ENCODE data around the gene DUSP11. TPM values are rescaled to one million over a fixed set of nuclear protein-coding genes. Genes with fewer than 3 reads are reported as not detected.
A peak's percentile ranks its signal among the peaks of the same experiment; 100 is the strongest.
"Not testable (repeated sequence)": the region's sequence is repeated elsewhere in the genome, so short reads cannot be mapped to it uniquely, and the experiment has no call there.

Gene DUSP11
- total RNA-seq, 1 donor from 2014 or later: 32.4 TPM

DNA sequence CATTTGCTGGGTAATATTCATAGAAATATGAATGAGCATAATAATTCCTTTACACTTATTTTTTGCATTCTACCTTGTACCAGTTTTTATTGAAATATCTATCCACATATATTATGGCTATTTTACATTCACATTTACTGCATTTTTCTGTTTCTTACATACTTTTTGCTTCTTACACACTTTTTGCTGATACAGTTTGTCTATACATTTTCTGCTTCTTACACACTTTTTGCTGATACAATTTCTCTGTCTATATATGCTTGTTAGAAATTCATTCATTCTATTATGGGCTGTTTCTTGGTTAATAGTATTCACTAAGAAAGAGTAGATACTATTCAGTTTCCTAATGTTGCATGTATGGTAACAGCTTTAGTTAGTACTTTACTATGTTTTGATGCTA lies 32.0 kb upstream of the DUSP11 start:
- no peak overlapping the region for H3K4me3 Mint-ChIP-seq (ENCODE audit: unreplicated experiment)
- H3K4me1 Mint-ChIP-seq (ENCODE audit: unreplicated experiment): no peaks in the 10 kb centered on the region
- no peak for DNase-seq (ENCODE audit: low spot score)
- no peak overlapping the region for H3K27ac Mint-ChIP-seq (ENCODE audit: unreplicated experiment)
- H3K27me3 Mint-ChIP-seq (ENCODE audit: unreplicated experiment): peaks cover 4% of the 10 kb centered on the region
- TF ChIP-seq, protein P1, sequence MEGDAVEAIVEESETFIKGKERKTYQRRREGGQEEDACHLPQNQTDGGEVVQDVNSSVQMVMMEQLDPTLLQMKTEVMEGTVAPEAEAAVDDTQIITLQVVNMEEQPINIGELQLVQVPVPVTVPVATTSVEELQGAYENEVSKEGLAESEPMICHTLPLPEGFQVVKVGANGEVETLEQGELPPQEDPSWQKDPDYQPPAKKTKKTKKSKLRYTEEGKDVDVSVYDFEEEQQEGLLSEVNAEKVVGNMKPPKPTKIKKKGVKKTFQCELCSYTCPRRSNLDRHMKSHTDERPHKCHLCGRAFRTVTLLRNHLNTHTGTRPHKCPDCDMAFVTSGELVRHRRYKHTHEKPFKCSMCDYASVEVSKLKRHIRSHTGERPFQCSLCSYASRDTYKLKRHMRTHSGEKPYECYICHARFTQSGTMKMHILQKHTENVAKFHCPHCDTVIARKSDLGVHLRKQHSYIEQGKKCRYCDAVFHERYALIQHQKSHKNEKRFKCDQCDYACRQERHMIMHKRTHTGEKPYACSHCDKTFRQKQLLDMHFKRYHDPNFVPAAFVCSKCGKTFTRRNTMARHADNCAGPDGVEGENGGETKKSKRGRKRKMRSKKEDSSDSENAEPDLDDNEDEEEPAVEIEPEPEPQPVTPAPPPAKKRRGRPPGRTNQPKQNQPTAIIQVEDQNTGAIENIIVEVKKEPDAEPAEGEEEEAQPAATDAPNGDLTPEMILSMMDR (IDR thresholded peaks at IDR 0.05; ENCODE audit: unreplicated experiment): no peak
- H3K36me3 Mint-ChIP-seq (ENCODE audit: low read depth, unreplicated experiment): no peaks in the 10 kb centered on the region
- no peaks in the 10 kb centered on the region for H3K9me3 Mint-ChIP-seq (ENCODE audit: unreplicated experiment)

DNA sequence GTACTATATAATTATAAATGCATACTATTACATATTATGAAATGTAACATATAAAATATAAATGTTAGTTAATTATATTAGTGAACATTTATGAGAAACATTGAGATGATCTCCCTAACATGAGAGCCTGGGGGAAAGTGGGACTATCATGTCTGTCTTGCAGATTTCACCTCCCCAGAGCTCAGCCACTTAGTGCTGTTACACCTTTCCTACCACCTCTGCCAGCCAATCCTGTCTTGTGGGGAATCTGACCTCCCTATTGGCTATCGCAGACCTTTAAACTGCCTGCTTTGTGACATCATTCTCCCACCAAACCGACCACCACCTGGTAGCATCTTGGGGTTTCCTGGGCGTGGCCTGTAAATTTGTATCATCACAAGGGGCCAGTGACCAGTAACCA lies 4.0 kb upstream of the DUSP11 start, which contains the start of gene C2orf78:
Gene C2orf78, plus strand, starts transcription at position 301 of the 400 bp plus-strand sequence. CDS start 127 bp downstream, outside the sequence.
- H3K9me3 Mint-ChIP-seq (ENCODE audit: unreplicated experiment); H3K27me3 Mint-ChIP-seq (ENCODE audit: unreplicated experiment); H3K4me1 Mint-ChIP-seq (ENCODE audit: unreplicated experiment); H3K36me3 Mint-ChIP-seq (ENCODE audit: low read depth, unreplicated experiment); H3K27ac Mint-ChIP-seq (ENCODE audit: unreplicated experiment); DNase-seq (ENCODE audit: low spot score); H3K4me3 Mint-ChIP-seq (ENCODE audit: unreplicated experiment): not testable (repeated sequence)

DNA sequence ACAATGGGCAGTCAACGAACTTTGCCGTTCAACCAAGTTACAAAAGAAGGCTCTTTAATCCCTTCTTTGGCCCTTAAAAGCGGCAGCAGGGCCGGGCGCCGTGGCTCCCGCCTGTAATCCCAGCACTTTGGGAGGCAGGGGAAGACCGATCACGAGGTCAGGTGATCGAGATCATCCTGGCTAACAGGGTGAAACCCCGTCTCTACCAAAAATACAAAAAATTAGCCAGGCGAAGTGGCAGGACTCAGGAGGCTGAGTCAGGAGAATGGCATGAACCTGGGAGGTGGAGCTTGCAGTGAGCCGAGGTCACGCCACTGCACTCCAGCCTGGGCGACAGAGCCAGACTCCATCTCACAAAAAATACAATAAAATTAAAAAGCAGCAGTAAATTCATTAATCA lies 3.5 kb upstream of the DUSP11 start:
- H3K27me3 Mint-ChIP-seq (ENCODE audit: unreplicated experiment); H3K36me3 Mint-ChIP-seq (ENCODE audit: low read depth, unreplicated experiment); H3K4me1 Mint-ChIP-seq (ENCODE audit: unreplicated experiment); H3K4me3 Mint-ChIP-seq (ENCODE audit: unreplicated experiment); H3K27ac Mint-ChIP-seq (ENCODE audit: unreplicated experiment); H3K9me3 Mint-ChIP-seq (ENCODE audit: unreplicated experiment); DNase-seq (ENCODE audit: low spot score): not testable (repeated sequence)

DNA sequence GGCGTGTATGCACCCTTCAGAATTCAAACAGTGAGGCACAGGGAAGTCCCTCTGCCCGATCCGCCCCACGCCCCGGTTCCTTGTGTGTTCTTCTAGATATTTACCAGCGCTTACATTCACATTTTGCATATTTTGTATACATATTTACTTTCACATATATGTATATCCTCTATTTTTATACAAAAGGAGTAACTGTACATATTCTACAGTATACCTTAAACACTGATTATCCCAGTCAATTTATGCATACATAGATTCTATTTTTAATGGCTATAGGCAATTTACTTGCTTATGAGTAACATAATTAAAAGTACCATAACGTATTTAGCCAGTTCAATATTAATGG lies 307 bp upstream of the DUSP11 start:
- DNase-seq (ENCODE audit: low spot score): no peak
- TF ChIP-seq, protein P1 (IDR thresholded peaks at IDR 0.05; ENCODE audit: unreplicated experiment): no peak
- H3K36me3 Mint-ChIP-seq (ENCODE audit: low read depth, unreplicated experiment): peaks cover 7% of the 10 kb centered on the region
- H3K9me3 Mint-ChIP-seq (ENCODE audit: unreplicated experiment): no peaks in the 10 kb centered on the region
- peaks cover 4% of the 10 kb centered on the region for H3K4me1 Mint-ChIP-seq (ENCODE audit: unreplicated experiment)
- H3K27me3 Mint-ChIP-seq (ENCODE audit: unreplicated experiment): peaks cover 1% of the 10 kb centered on the region
- peak overlapping the region; percentile 96 for H3K27ac Mint-ChIP-seq (ENCODE audit: unreplicated experiment)
- H3K4me3 Mint-ChIP-seq (ENCODE audit: unreplicated experiment): peak overlapping the region; percentile 99

DNA sequence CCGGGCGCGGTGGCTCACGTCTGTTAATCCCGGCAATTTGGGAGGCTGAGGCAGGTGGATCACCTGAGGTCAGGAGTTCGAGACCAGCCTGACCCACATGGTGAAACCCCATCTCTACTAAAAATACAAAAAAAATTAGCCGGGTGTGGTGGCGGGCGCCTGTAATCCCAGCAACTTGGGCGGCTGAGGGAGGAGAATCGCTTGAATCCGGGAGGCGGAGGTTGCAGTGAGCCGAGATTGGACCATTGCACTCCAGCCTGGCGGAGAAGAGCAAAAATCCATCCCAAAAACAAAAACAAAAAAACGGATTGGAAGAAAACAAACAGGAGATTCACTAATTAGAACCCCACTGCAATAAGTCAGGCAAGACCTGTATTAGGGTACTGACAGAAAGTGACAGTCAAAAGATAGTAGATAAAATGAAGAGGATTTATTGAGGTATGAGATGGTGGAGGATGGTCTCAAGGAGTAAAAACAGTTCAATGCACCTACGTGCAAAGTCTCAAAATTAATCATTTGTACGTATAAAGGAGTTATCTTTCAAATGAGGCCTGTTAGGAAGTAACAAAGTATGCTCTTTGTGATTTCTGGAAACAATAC lies 936 bp downstream of the DUSP11 start:
- H3K27me3 Mint-ChIP-seq (ENCODE audit: unreplicated experiment); DNase-seq (ENCODE audit: low spot score); H3K9me3 Mint-ChIP-seq (ENCODE audit: unreplicated experiment); H3K4me1 Mint-ChIP-seq (ENCODE audit: unreplicated experiment): not testable (repeated sequence)
- H3K4me3 Mint-ChIP-seq (ENCODE audit: unreplicated experiment): peak overlapping the region; percentile 99
- peak overlapping the region; percentile 96 for H3K27ac Mint-ChIP-seq (ENCODE audit: unreplicated experiment)
- peaks cover 15% of the 10 kb centered on the region for H3K36me3 Mint-ChIP-seq (ENCODE audit: low read depth, unreplicated experiment)

DNA sequence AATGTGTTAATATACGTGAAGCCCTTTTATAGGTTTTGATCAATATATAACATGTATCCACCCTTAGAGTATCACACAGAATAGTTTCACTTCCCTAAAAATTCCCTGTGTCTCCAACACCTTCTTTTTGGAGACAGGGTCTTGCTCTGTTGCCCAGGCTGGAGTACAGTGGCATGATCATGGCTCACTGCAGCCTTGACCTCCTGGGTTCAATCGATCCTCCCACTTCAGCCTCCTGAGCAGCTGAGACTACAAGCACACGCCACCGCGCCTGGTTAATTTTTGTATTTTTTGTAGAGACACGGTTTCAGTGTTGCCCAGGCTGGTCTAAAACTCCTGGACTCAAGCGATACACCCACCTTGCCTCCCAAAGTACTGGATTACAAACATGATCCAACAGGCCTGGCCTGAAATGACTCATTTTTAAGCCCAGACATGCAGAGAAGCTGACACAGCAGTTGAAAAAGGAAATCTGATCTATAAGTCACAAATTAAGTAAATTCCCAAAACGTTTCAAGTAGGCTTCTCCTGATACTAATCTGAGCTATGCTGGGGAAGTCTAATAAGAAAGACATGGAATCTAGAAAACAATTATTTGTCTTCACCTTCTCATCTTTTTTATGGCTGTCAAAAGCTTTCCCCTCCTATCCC lies 2.9 kb downstream of the DUSP11 start:
- TF ChIP-seq, protein P1 (IDR thresholded peaks at IDR 0.05; ENCODE audit: unreplicated experiment): no peak
- H3K9me3 Mint-ChIP-seq (ENCODE audit: unreplicated experiment): no peaks in the 10 kb centered on the region
- peaks cover 1% of the 10 kb centered on the region for H3K27me3 Mint-ChIP-seq (ENCODE audit: unreplicated experiment)
- H3K36me3 Mint-ChIP-seq (ENCODE audit: low read depth, unreplicated experiment): peaks cover 23% of the 10 kb centered on the region
- no peak overlapping the region for H3K27ac Mint-ChIP-seq (ENCODE audit: unreplicated experiment)
- no peak for DNase-seq (ENCODE audit: low spot score)
- peaks cover 4% of the 10 kb centered on the region for H3K4me1 Mint-ChIP-seq (ENCODE audit: unreplicated experiment)
- no peak overlapping the region for H3K4me3 Mint-ChIP-seq (ENCODE audit: unreplicated experiment)
